Measurements from ENCODE around the gene ARHGAP26.

- TF ChIP-seq CTCF (IDR thresholded peaks at IDR 0.05; ENCODE audit: low read length), result no peak
- TF ChIP-seq EZH2 (IDR thresholded peaks at IDR 0.05; ENCODE audit: borderline replicate concordance, low read length), result no peak
Observed at GRCh38 chr5:143132739-143133138, 362.6 kb downstream of the ARHGAP26 start.
